Measurements from ENCODE around the gene PNCK. TPM values are rescaled to one million over a fixed set of nuclear protein-coding genes. Genes with fewer than 3 reads are reported as not detected.

Gene PNCK
- total and polyA plus RNA-seq, 2 experiments from 2014 or later = not detected

GRCh38 chrX:153651540-153652079, 22.0 kb downstream of the PNCK start:
- peak; percentile 28 for DNase-seq
- Histone ChIP-seq H3K27ac (no peak overlapping the region), H2AFZ (no peak overlapping the region), H3F3A (ENCODE audit: insufficient read depth) (no peaks in the 10 kb centered on the region), H3K9ac (no peak overlapping the region), H3K9me3 (ENCODE audit: low read depth) (no peaks in the 10 kb centered on the region), H3K4me2 (ENCODE audit: unreplicated experiment) (no peak overlapping the region), H3K4me1 (ENCODE audit: insufficient read depth) (no peaks in the 10 kb centered on the region), H3K4me3 (no peak overlapping the region), H3K36me3 (ENCODE audit: low read depth) (no peaks in the 10 kb centered on the region), H3K9me2 (ENCODE audit: insufficient read depth) (no peaks in the 10 kb centered on the region), H3K27me3 (replicated peaks; ENCODE audit: insufficient read depth) (0 out of 2 replicates have a peak, but pooled peaks cover 3% of the 10 kb centered on the region), H4K20me1 (ENCODE audit: insufficient read depth) (no peaks in the 10 kb centered on the region), H3K79me2 (ENCODE audit: insufficient read depth) (no peaks in the 10 kb centered on the region)
- in situ Hi-C loops (cut with MboI) = loop anchor here (25.0 kb wide), 1 partner anchor 689 kb away; no protein-coding TSS in a partner anchor
- TF ChIP-seq EZH2 (IDR thresholded peaks at IDR 0.05; ENCODE audit: insufficient read depth, poor library complexity, severe bottlenecking) = no peak
- 50 to 53% methylated on average over 8 of the region's 9 CpGs for WGBS, 2 experiments (ENCODE audit: low coverage in 1 of 2, low lambda C conversion rate in 2 of 2, missing lambda C conversion rate in 2 of 2)

DNA sequence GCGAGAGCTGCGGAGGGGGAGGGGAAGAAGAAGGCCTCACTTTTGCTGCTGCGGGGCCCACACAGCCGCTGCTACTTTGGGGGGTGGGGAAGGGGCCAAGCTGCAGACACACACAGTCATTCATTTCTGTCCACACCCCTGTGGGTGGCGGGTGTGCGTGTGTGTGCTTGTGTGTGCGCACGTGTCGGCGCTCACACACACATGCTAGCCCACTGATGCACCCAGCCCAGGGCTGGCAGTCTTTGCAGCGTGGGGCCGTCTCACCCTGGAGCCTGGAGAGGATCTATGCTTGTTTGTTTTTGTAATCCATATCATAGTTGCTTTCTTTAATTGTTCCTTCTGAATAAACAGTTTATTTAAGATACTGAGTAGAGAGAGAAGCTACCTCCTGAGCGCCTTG, 22.7 kb downstream of the PNCK start:
- in situ Hi-C loops (cut with MboI) = loop anchor here (25.0 kb wide), 1 partner anchor 689 kb away; no protein-coding TSS in a partner anchor
- 73 to 88% methylated on average over 7 to 8 of the region's 13 CpGs for WGBS, 2 experiments (ENCODE audit: low coverage in 1 of 2, low lambda C conversion rate in 2 of 2, missing lambda C conversion rate in 2 of 2)

GRCh38 chrX:153649915-153650782, 23.5 kb downstream of the PNCK start:
- H3K4me2 ChIP-seq (ENCODE audit: unreplicated experiment) = no peak overlapping the region
- no peak overlapping the region for H3K27ac ChIP-seq
- H3K9me3 ChIP-seq (ENCODE audit: low read depth) = no peaks in the 10 kb centered on the region
- no peak overlapping the region for H3K9ac ChIP-seq
- no peak for DNase-seq
- no peak overlapping the region for H2AFZ ChIP-seq
- no peak for TF ChIP-seq EZH2 (IDR thresholded peaks at IDR 0.05; ENCODE audit: insufficient read depth, poor library complexity, severe bottlenecking)
- no peak for TF ChIP-seq EZH2phosphoT487 (IDR thresholded peaks at IDR 0.05; ENCODE audit: insufficient read depth, low read depth)
- no peaks in the 10 kb centered on the region for H3K36me3 ChIP-seq (ENCODE audit: low read depth)
- no peaks in the 10 kb centered on the region for H3K4me1 ChIP-seq (ENCODE audit: insufficient read depth)
- no peaks in the 10 kb centered on the region for H3F3A ChIP-seq (ENCODE audit: insufficient read depth)
- in situ Hi-C loops (cut with MboI) = loop anchor here (25.0 kb wide), 1 partner anchor 688 kb away; no protein-coding TSS in a partner anchor
- WGBS, 2 experiments (ENCODE audit: low coverage in 1 of 2, low lambda C conversion rate in 2 of 2, missing lambda C conversion rate in 2 of 2) = 0 to 61% methylated on average over 2 to 33 of the region's 41 CpGs
- peaks cover 14% of the 10 kb centered on the region; the same call in 1 of the 2 replicates for H3K27me3 ChIP-seq (replicated peaks; ENCODE audit: insufficient read depth)
- H3K4me3 ChIP-seq = no peak overlapping the region
- no peaks in the 10 kb centered on the region for H3K79me2 ChIP-seq (ENCODE audit: insufficient read depth)
- no peaks in the 10 kb centered on the region for H4K20me1 ChIP-seq (ENCODE audit: insufficient read depth)
- no peaks in the 10 kb centered on the region for H3K9me2 ChIP-seq (ENCODE audit: insufficient read depth)

More for the DNA sequence above, 22.7 kb downstream of the PNCK start:
- no peak overlapping the region for H3K9ac ChIP-seq
- no peak overlapping the region for H3K4me3 ChIP-seq
- H3K27ac ChIP-seq = no peak overlapping the region
- no peaks in the 10 kb centered on the region for H3K9me3 ChIP-seq (ENCODE audit: low read depth)
- no peaks in the 10 kb centered on the region for H3K36me3 ChIP-seq (ENCODE audit: low read depth)
- no peak overlapping the region for H2AFZ ChIP-seq
- no peak for DNase-seq
- no peak overlapping the region for H3K4me2 ChIP-seq (ENCODE audit: unreplicated experiment)
- H3K9me2 ChIP-seq (ENCODE audit: insufficient read depth) = no peaks in the 10 kb centered on the region
- no peaks in the 10 kb centered on the region for H3F3A ChIP-seq (ENCODE audit: insufficient read depth)
- TF ChIP-seq EZH2 (IDR thresholded peaks at IDR 0.05; ENCODE audit: insufficient read depth, poor library complexity, severe bottlenecking) = no peak
- no peak for TF ChIP-seq EZH2phosphoT487 (IDR thresholded peaks at IDR 0.05; ENCODE audit: insufficient read depth, low read depth)
- H3K4me1 ChIP-seq (ENCODE audit: insufficient read depth) = no peaks in the 10 kb centered on the region
- no peaks in the 10 kb centered on the region for H3K79me2 ChIP-seq (ENCODE audit: insufficient read depth)
- H4K20me1 ChIP-seq (ENCODE audit: insufficient read depth) = no peaks in the 10 kb centered on the region
- H3K27me3 ChIP-seq (replicated peaks; ENCODE audit: insufficient read depth) = peaks cover 6% of the 10 kb centered on the region; the same call in 1 of the 2 replicates

DNA sequence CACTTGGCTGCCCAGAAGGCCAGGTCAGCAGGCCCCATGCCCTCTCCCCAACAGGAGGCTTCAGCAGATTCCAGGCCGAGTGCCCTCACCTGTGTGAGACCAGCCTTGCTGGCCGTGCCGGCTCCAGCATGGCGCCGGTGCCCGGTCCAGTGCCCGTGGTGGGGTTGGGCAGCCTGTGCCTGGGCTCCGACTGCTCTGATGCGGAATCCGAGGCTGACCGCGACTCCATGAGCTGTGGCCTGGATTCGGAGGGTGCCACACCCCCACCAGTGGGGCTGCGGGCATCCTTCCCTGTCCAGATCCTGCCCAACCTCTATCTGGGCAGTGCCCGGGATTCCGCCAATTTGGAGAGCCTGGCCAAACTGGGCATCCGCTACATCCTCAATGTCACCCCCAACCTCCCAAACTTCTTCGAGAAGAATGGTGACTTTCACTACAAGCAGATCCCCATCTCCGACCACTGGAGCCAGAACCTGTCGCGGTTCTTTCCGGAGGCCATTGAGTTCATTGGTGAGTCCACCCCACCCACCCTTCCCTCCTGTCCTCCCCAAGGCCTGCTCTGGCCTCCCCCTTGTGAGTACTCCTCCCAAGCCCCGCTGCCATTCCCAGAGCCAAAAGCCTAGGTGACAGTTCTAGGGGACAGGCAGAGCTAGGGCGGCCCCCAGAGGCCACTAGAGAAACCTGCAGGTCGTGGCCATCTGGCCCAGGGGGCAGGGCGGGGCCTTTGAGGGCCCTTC, 24.3 kb downstream of the PNCK start:
- Histone ChIP-seq H3K9ac (no peak overlapping the region), H3K27me3 (replicated peaks; ENCODE audit: insufficient read depth) (peaks cover 20% of the 10 kb centered on the region; the same call in 1 of the 2 replicates), H3K9me3 (ENCODE audit: low read depth) (no peaks in the 10 kb centered on the region), H4K20me1 (ENCODE audit: insufficient read depth) (no peaks in the 10 kb centered on the region), H3K9me2 (ENCODE audit: insufficient read depth) (no peaks in the 10 kb centered on the region), H3K79me2 (ENCODE audit: insufficient read depth) (no peaks in the 10 kb centered on the region), H3K36me3 (ENCODE audit: low read depth) (no peaks in the 10 kb centered on the region), H3F3A (ENCODE audit: insufficient read depth) (no peaks in the 10 kb centered on the region), H3K4me2 (ENCODE audit: unreplicated experiment) (no peak overlapping the region), H3K4me1 (ENCODE audit: insufficient read depth) (no peaks in the 10 kb centered on the region), H2AFZ (no peak overlapping the region), H3K4me3 (no peak overlapping the region), H3K27ac (no peak overlapping the region)
- TF ChIP-seq EZH2 (IDR thresholded peaks at IDR 0.05; ENCODE audit: insufficient read depth, poor library complexity, severe bottlenecking) = no peak
- no peak for TF ChIP-seq EZH2phosphoT487 (IDR thresholded peaks at IDR 0.05; ENCODE audit: insufficient read depth, low read depth)
- WGBS, 2 experiments (ENCODE audit: low coverage in 1 of 2, low lambda C conversion rate in 2 of 2, missing lambda C conversion rate in 2 of 2) = 70 to 93% methylated on average over 13 to 16 of the region's 26 CpGs
- in situ Hi-C loops (cut with MboI) = no loop called here
- peak; percentile 37 for DNase-seq
